Lower lobe of right lung (tissue), 2 donors: ENCODE measurements around the gene HINFP. TPM values are rescaled to one million over a fixed set of nuclear protein-coding genes. Genes with fewer than 3 reads are reported as not detected.

Experiments
- ATAC-seq, 2 donors: fragments of 200-7000 bp; cut with Tn5 transposase; one replicate each; pipeline ENCODE4 v1.9.1; 2020 to 2022; ENCODE audit warnings: mild to moderate bottlenecking in 2 of 2, moderate library complexity in 2 of 2
- DNase-seq: peaks from one replicate; pipeline ENCODE4 v3.0.0-alpha.2; 2020
- H3K27ac ChIP-seq: fragments of 200-600 bp; one replicate; pipeline ENCODE4 v1.8.0; 2022
- H3K27me3 ChIP-seq: fragments of 200-600 bp; one replicate; pipeline ENCODE4 v1.8.0; 2022; ENCODE audit warnings: low read depth
- H3K36me3 ChIP-seq: fragments of 200-600 bp; one replicate; pipeline ENCODE4 v1.8.0; 2022; ENCODE audit warnings: mild to moderate bottlenecking
- H3K4me1 ChIP-seq: fragments of 200-600 bp; one replicate; pipeline ENCODE4 v1.8.0; 2022
- H3K4me3 ChIP-seq: fragments of 200-600 bp; one replicate; pipeline ENCODE4 v1.8.0; 2022; ENCODE audit warnings: mild to moderate bottlenecking
- H3K9me3 ChIP-seq: fragments of 200-600 bp; one replicate; pipeline ENCODE4 v1.8.0; 2022
- intact Hi-C: fragments of 100-400 bp; cut with DNase I; formaldehyde crosslinking; loops from one replicate; pipeline ENCODE4 v1.11.0; 2022
- total RNA-seq: library from RNA; stranded (reverse); fragmentation: NEBNext Ultra II Directional; extraction: Animal tissue kit (Norgen Biotek cat#: 25700); gene quantifications from one replicate; pipeline ENCODE4 v1.2.1, GENCODE V29; 2021
- TF ChIP-seq, protein P1 (sequence below): fragments of 200-600 bp; IDR thresholded peaks from one replicate; pipeline ENCODE4 v1.8.0; 2022; ENCODE audit warnings: antibody characterized with exemption, mild to moderate bottlenecking
- donor health status: DM: no; HTN: yes; CAD: no; lungs with severe emphysema.

HINFP gene
- total RNA-seq, 1 donor from 2014 or later, result 31.0 TPM

DNA sequence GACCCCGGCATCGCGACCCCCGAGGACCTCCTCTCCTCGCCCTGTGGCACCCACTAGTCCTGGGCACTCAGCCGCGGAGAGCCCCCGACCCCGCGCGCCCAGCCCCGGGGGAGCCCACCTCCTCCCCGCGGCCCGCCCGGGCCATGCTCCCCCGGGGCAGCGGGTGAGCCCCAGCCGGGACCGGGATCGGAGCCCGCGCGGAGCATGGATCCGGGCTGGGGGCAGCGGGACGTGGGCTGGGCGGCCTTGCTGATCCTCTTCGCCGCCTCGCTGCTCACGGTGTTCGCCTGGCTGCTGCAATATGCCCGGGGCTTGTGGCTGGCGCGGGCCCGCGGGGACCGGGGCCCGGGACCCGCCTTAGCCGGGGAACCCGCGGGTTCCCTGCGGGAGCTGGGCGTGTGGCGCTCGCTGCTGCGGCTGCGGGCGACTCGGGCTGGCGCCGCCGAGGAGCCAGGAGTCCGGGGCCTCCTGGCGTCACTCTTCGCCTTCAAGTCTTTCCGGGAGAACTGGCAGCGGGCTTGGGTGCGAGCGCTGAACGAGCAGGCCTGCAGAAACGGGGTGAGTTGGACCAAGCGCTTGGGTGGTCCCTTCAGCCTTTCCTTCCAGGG is 13.7 kb upstream of the HINFP start:
- peak; percentile 52 for DNase-seq
- peak; percentile 40 to 54 for ATAC-seq
- H3K27me3 ChIP-seq, result no peaks in the 10 kb centered on the region

DNA sequence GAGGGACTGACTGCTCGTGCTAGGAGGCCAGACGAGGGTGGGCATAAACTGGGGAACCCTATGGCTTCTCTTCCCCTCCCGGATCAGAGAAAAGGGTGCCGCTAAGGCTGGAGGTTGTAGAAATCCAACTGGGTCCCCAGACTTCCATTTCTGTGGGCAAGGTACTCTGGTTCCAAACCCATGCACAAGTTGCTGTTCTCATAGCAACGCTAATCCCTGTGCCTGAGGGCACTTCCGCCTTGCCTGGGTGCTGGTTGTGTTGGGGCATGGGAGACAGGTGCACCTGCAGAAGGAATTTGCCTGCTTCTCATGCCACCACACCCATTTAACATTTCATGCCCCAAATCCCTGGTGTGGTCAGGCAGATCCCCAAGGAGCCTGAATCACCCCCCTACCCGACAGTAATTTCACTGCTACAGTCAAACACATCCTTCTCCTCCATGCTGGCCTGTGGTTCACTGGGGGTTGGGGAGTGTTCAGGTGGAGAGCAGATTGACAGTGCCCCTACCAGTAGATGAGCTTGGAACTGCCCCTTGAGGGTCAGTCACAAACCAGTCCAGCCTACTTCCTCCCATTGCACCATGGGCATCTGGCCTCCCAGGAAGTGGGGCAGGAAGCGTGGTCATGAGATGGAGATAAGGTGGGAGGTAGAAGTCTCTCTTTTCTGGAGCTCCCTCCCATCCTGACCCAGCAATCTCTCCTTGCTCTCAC is 13.1 kb upstream of the HINFP start:
- peaks cover 42% of the 10 kb centered on the region for H3K4me1 ChIP-seq
- H3K36me3 ChIP-seq, result peaks cover 36% of the 10 kb centered on the region
- intact Hi-C loops, result no loop called here
- peak overlapping the region; percentile 87 for H3K27ac ChIP-seq
- ATAC-seq, result peak; percentile 43 to 45
- peak; percentile 69 for DNase-seq
- peak overlapping the region; percentile 99 for H3K4me3 ChIP-seq
- TF ChIP-seq, protein P1, sequence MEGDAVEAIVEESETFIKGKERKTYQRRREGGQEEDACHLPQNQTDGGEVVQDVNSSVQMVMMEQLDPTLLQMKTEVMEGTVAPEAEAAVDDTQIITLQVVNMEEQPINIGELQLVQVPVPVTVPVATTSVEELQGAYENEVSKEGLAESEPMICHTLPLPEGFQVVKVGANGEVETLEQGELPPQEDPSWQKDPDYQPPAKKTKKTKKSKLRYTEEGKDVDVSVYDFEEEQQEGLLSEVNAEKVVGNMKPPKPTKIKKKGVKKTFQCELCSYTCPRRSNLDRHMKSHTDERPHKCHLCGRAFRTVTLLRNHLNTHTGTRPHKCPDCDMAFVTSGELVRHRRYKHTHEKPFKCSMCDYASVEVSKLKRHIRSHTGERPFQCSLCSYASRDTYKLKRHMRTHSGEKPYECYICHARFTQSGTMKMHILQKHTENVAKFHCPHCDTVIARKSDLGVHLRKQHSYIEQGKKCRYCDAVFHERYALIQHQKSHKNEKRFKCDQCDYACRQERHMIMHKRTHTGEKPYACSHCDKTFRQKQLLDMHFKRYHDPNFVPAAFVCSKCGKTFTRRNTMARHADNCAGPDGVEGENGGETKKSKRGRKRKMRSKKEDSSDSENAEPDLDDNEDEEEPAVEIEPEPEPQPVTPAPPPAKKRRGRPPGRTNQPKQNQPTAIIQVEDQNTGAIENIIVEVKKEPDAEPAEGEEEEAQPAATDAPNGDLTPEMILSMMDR, result no peak
- H3K9me3 ChIP-seq, result no peaks in the 10 kb centered on the region
- H3K27me3 ChIP-seq, result no peaks in the 10 kb centered on the region

More for the DNA sequence above, 13.7 kb upstream of the HINFP start:
- intact Hi-C loops, result no loop called here
- peaks cover 29% of the 10 kb centered on the region for H3K36me3 ChIP-seq
- peak overlapping the region; percentile 99 for H3K4me3 ChIP-seq
- H3K4me1 ChIP-seq, result peaks cover 49% of the 10 kb centered on the region
- H3K27ac ChIP-seq, result peak overlapping the region; percentile 87
- TF ChIP-seq, protein P1, result no peak
- no peaks in the 10 kb centered on the region for H3K9me3 ChIP-seq

DNA sequence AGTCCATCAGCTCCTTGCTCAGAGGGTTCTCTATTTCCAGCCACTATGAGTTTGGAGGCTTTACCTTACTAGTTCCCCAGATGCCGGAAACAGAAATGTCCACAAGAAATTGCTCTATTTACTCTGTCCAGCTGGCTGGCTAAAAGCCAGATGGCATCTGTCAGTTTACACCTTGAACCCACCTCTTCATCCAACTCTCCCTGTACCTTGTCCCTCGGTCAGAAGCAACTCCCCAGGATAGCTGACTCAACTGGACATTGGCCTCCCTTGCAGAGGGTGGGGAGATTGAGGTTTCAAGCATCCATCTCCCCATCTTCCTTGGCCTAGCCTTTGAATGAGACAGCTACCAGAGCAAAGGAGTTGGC is 12.5 kb upstream of the HINFP start:
- TF ChIP-seq, protein P1, result no peak
- no peak for DNase-seq

DNA sequence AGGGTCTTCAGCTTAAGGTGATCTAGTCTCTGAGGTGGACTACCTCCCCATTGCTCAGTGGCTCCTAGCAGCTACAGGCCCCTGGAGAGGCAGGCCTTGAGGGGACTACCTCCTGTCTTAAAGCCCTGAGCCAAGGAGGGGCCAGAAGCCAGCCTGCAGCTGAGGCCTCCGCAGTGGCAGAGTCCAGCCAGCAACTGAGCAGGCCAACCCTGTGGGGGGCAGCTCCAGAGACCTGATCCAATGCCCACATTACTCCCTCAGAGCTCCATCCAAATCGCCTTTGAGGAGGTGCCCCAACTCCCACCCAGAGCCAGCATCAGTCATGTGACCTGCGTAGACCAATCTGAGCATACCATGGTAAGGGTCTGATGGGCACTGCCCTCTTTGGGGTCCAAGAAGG is 11.5 kb upstream of the HINFP start:
- TF ChIP-seq, protein P1, result no peak
- no peaks in the 10 kb centered on the region for H3K27me3 ChIP-seq
- intact Hi-C loops, result no loop called here
- no peak overlapping the region for H3K4me3 ChIP-seq
- H3K27ac ChIP-seq, result no peak overlapping the region
- H3K9me3 ChIP-seq, result no peaks in the 10 kb centered on the region
- H3K36me3 ChIP-seq, result peaks cover 51% of the 10 kb centered on the region
- DNase-seq (no peak), ATAC-seq (no peak)
- H3K4me1 ChIP-seq, result peaks cover 35% of the 10 kb centered on the region

More for the DNA sequence above, 12.5 kb upstream of the HINFP start:
- intact Hi-C loops, result no loop called here
- Histone ChIP-seq H3K36me3 (peaks cover 41% of the 10 kb centered on the region), H3K27ac (no peak overlapping the region), H3K27me3 (no peaks in the 10 kb centered on the region), H3K9me3 (no peaks in the 10 kb centered on the region), H3K4me1 (peaks cover 37% of the 10 kb centered on the region), H3K4me3 (peak overlapping the region; percentile 99)
- ATAC-seq, result no peak

DNA sequence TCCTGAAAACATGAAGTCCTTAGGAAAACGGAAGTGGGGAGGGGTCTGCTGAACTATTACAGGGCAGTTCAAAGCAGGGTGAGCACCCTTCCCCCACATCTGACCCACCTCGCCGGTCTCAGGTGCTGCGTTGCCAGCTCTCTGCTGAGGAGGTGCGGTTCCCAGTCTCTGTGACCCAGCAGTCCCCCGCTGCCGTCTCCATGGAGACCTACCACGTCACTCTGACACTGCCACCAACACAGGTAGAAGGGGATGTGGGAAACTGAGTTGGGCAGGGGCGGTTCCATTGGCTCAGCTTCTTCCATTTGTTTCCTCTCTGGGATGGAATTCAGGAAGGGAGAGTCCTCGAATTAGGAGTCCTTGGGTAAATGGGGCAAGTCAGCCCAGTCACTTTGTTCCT is 10.9 kb upstream of the HINFP start:
- Histone ChIP-seq H3K27ac (no peak overlapping the region), H3K4me1 (peaks cover 35% of the 10 kb centered on the region), H3K9me3 (no peaks in the 10 kb centered on the region), H3K27me3 (no peaks in the 10 kb centered on the region), H3K36me3 (peaks cover 56% of the 10 kb centered on the region), H3K4me3 (no peak overlapping the region)
- no peak for DNase-seq
- no peak for ATAC-seq
- intact Hi-C loops, result no loop called here
- TF ChIP-seq, protein P1, result no peak
